ENCODE results near the gene CREB3L4. TPM values are rescaled to one million over a fixed set of nuclear protein-coding genes. Genes with fewer than 3 reads are reported as not detected.

The CREB3L4 gene
- 10 to 100 TPM; 18.2 to 21.5 TPM for total RNA-seq
- long read RNA-seq, transcript CREB3L4-204 (10 exons, 1,557 nt), result major isoform, 9 of 30 reads
- long read RNA-seq, transcript CREB3L4-202 (10 exons, 1,496 nt), result minor isoform, 5 of 30 reads
- long read RNA-seq, partial matches to known transcripts, result 7 of 30 reads
- long read RNA-seq, other reads (novel, unspliced or antisense), result 5 of 30 reads

GRCh38 chr1:153967107-153967999 lies at the start of gene CREB3L4:
TSS of gene CREB3L4 (plus strand) at chr1:153967902. CDS start at chr1:153968526, 624 bp downstream.
- intact Hi-C loops (cut with DNase I, micrococcal nuclease), result no loop called here
- peak; percentile 90 to 94 for DNase-seq
- peak; percentile 74 for ATAC-seq

GRCh38 chr1:153919876-153920852 lies 47.5 kb upstream of the CREB3L4 start:
- DNase-seq (no peak), ATAC-seq (no peak)
- intact Hi-C loops (cut with DNase I, micrococcal nuclease), result no loop called here

GRCh38 chr1:153921080-153921802 lies 46.5 kb upstream of the CREB3L4 start:
- intact Hi-C loops (cut with DNase I, micrococcal nuclease), result no loop called here
- DNase-seq, result no peak

GRCh38 chr1:153921803-153922075 lies 46.0 kb upstream of the CREB3L4 start:
- DNase-seq (peak in 1 of 2 donors; percentile 25), ATAC-seq (no peak)
- intact Hi-C loops (cut with DNase I, micrococcal nuclease), result no loop called here

More at GRCh38 chr1:153921080-153921802, 46.5 kb upstream of the CREB3L4 start:
- ATAC-seq, result no peak

GRCh38 chr1:153922076-153922971 lies 45.4 kb upstream of the CREB3L4 start:
- ATAC-seq (peak; percentile 53), DNase-seq (peak; percentile 55 to 72)
- intact Hi-C loops (cut with DNase I, micrococcal nuclease), result no loop called here

- DNase-seq, result peak; percentile 99 to 100
- intact Hi-C loops (cut with DNase I, micrococcal nuclease), result no loop called here
- peak; percentile 95 for ATAC-seq
Measured at GRCh38 chr1:153922972-153923925, 44.5 kb upstream of the CREB3L4 start, which contains the start of gene GATAD2B. TSS of gene GATAD2B (minus strand) at chr1:153922972. CDS start at chr1:153828347, 94,625 bp downstream.

- no peak for ATAC-seq
- intact Hi-C loops (cut with DNase I, micrococcal nuclease), result no loop called here
- DNase-seq, result no peak
Measured at GRCh38 chr1:153926405-153926804, 41.3 kb upstream of the CREB3L4 start.

GRCh38 chr1:153928245-153928644 lies 39.5 kb upstream of the CREB3L4 start:
- ATAC-seq, result no peak
- DNase-seq, result no peak
- intact Hi-C loops (cut with DNase I, micrococcal nuclease), result no loop called here

- DNase-seq, result no peak
- no peak for ATAC-seq
Measured at GRCh38 chr1:153928791-153929341, 38.8 kb upstream of the CREB3L4 start.

GRCh38 chr1:153929426-153929825 lies 38.3 kb upstream of the CREB3L4 start:
- DNase-seq (no peak), ATAC-seq (no peak)
- intact Hi-C loops (cut with DNase I, micrococcal nuclease), result no loop called here

More at GRCh38 chr1:153928791-153929341, 38.8 kb upstream of the CREB3L4 start:
- intact Hi-C loops (cut with DNase I, micrococcal nuclease), result no loop called here

- ATAC-seq, result no peak
- DNase-seq, result no peak
- intact Hi-C loops (cut with DNase I, micrococcal nuclease), result no loop called here
Measured at GRCh38 chr1:153929981-153930948, 37.4 kb upstream of the CREB3L4 start.

- intact Hi-C loops (cut with DNase I, micrococcal nuclease), result no loop called here
- ATAC-seq, result no peak
- no peak for DNase-seq
Measured at GRCh38 chr1:153932156-153933131, 35.3 kb upstream of the CREB3L4 start.

- DNase-seq (no peak), ATAC-seq (no peak)
- intact Hi-C loops (cut with DNase I, micrococcal nuclease), result no loop called here
Measured at GRCh38 chr1:153933430-153933829, 34.3 kb upstream of the CREB3L4 start.

GRCh38 chr1:153933955-153934354 lies 33.7 kb upstream of the CREB3L4 start:
- intact Hi-C loops (cut with DNase I, micrococcal nuclease), result no loop called here
- ATAC-seq (no peak), DNase-seq (no peak)
